ENCODE data around the gene MFSD6. TPM values are rescaled to one million over a fixed set of nuclear protein-coding genes. Genes with fewer than 3 reads are reported as not detected.

Gene MFSD6
- total RNA-seq, 1 experiment from 2014 or later, result 20.9 TPM

- no peak for ATAC-seq
- Histone ChIP-seq H3F3A (ENCODE audit: low read length, unreplicated experiment) (no peaks in the 10 kb centered on the region), H4K20me1 (ENCODE audit: low read length) (no peaks in the 10 kb centered on the region), H3K9ac (ENCODE audit: low read length) (no peak overlapping the region), H3K36me3 (ENCODE audit: low read depth, low read length) (no peaks in the 10 kb centered on the region), H3K4me3 (ENCODE audit: low read length) (no peak overlapping the region), H3K27me3 (ENCODE audit: low read length) (no peaks in the 10 kb centered on the region), H3K79me2 (ENCODE audit: low read length) (no peaks in the 10 kb centered on the region), H3K9me2 (replicated peaks; ENCODE audit: low read length) (no peaks in the 10 kb centered on the region), H3K27ac (ENCODE audit: low read length) (no peak overlapping the region), H3K4me1 (ENCODE audit: insufficient read depth, low read length) (no peaks in the 10 kb centered on the region), H2AFZ (ENCODE audit: low read length) (no peak overlapping the region), H3K4me2 (ENCODE audit: low read length) (no peak overlapping the region), H3K9me3 (ENCODE audit: low read length) (no peaks in the 10 kb centered on the region)
- DNase-seq, result no peak
- CTCF ChIA-PET, result no interaction called here
- intact Hi-C loops (cut with micrococcal nuclease), result no loop called here
- no TSS peak for BruUV-seq (replicated peaks)
- no peak for TF ChIP-seq EZH2phosphoT487 (IDR thresholded peaks at IDR 0.05; ENCODE audit: borderline replicate concordance, low read length)
- TF ChIP-seq CTCF (conservative IDR thresholded peaks at IDR 0.05; ENCODE audit: low read depth, low read length), result no peak
- TF ChIP-seq EZH2 (IDR thresholded peaks at IDR 0.05; ENCODE audit: low read length, unreplicated experiment), result no peak
- POLR2A ChIA-PET (ENCODE audit: unreplicated experiment), result no interaction called here
Measured at GRCh38 chr2:190519975-190520767, 112.0 kb downstream of the MFSD6 start.

- Histone ChIP-seq H3K9ac (ENCODE audit: low read length) (no peak overlapping the region), H2AFZ (ENCODE audit: low read length) (no peak overlapping the region), H3K79me2 (ENCODE audit: low read length) (no peaks in the 10 kb centered on the region), H3K4me1 (ENCODE audit: insufficient read depth, low read length) (no peaks in the 10 kb centered on the region), H4K20me1 (ENCODE audit: low read length) (no peaks in the 10 kb centered on the region), H3K27ac (ENCODE audit: low read length) (no peak overlapping the region), H3K4me2 (ENCODE audit: low read length) (no peak overlapping the region), H3K4me3 (ENCODE audit: low read length) (no peak overlapping the region), H3K36me3 (ENCODE audit: low read depth, low read length) (no peaks in the 10 kb centered on the region), H3K9me3 (ENCODE audit: low read length) (no peaks in the 10 kb centered on the region), H3F3A (ENCODE audit: low read length, unreplicated experiment) (no peaks in the 10 kb centered on the region), H3K27me3 (ENCODE audit: low read length) (no peaks in the 10 kb centered on the region), H3K9me2 (replicated peaks; ENCODE audit: low read length) (no peaks in the 10 kb centered on the region)
- no peak for TF ChIP-seq EZH2 (IDR thresholded peaks at IDR 0.05; ENCODE audit: low read length, unreplicated experiment)
- no peak for TF ChIP-seq CTCF (conservative IDR thresholded peaks at IDR 0.05; ENCODE audit: low read depth, low read length)
- no peak for TF ChIP-seq EZH2phosphoT487 (IDR thresholded peaks at IDR 0.05; ENCODE audit: borderline replicate concordance, low read length)
- ATAC-seq, result no peak
- DNase-seq, result no peak
- ChIA-PET CTCF (no interaction called here), POLR2A (ENCODE audit: unreplicated experiment) (no interaction called here)
- intact Hi-C loops (cut with micrococcal nuclease), result no loop called here
- BruUV-seq (replicated peaks), result no TSS peak
Measured at GRCh38 chr2:190524928-190525327, 116.8 kb downstream of the MFSD6 start.

GRCh38 chr2:190526105-190526750 lies 118.1 kb downstream of the MFSD6 start:
- POLR2A ChIA-PET (ENCODE audit: unreplicated experiment), result no interaction called here

More at GRCh38 chr2:190526105-190526750, 118.1 kb downstream of the MFSD6 start:
- H3K27me3 ChIP-seq (ENCODE audit: low read length), result no peaks in the 10 kb centered on the region
- no peaks in the 10 kb centered on the region for H4K20me1 ChIP-seq (ENCODE audit: low read length)
- H3K4me1 ChIP-seq (ENCODE audit: insufficient read depth, low read length), result no peaks in the 10 kb centered on the region; the same call in 1 of the 2 replicates
- no TSS peak for BruUV-seq (replicated peaks)
- intact Hi-C loops (cut with micrococcal nuclease), result no loop called here
- no peak overlapping the region for H2AFZ ChIP-seq (ENCODE audit: low read length)
- H3K27ac ChIP-seq (ENCODE audit: low read length), result no peak overlapping the region
- ATAC-seq (no peak), DNase-seq (no peak)
- no peak overlapping the region for H3K4me2 ChIP-seq (ENCODE audit: low read length)
- H3K9me3 ChIP-seq (ENCODE audit: low read length), result no peaks in the 10 kb centered on the region
- no peaks in the 10 kb centered on the region for H3K9me2 ChIP-seq (replicated peaks; ENCODE audit: low read length)
- H3K79me2 ChIP-seq (ENCODE audit: low read length), result no peaks in the 10 kb centered on the region
- CTCF ChIA-PET, result no interaction called here
- H3F3A ChIP-seq (ENCODE audit: low read length, unreplicated experiment), result no peaks in the 10 kb centered on the region
- H3K4me3 ChIP-seq (ENCODE audit: low read length), result no peak overlapping the region
- TF ChIP-seq EZH2 (IDR thresholded peaks at IDR 0.05; ENCODE audit: low read length, unreplicated experiment) (no peak), EZH2phosphoT487 (IDR thresholded peaks at IDR 0.05; ENCODE audit: borderline replicate concordance, low read length) (no peak), CTCF (conservative IDR thresholded peaks at IDR 0.05; ENCODE audit: low read depth, low read length) (no peak)
- H3K36me3 ChIP-seq (ENCODE audit: low read depth, low read length), result no peaks in the 10 kb centered on the region
- no peak overlapping the region for H3K9ac ChIP-seq (ENCODE audit: low read length)

Data from PC-3 (cell line).